Muscle layer of duodenum (tissue), 2 donors: ENCODE measurements around the gene ATRAID.

Experiments
- H3K27ac ChIP-seq: one replicate; pipeline ENCODE4 v1.7.0; 2013; ENCODE audit warnings: mild to moderate bottlenecking, low read length
- H3K27me3 ChIP-seq: one replicate; pipeline ENCODE4 v1.7.0; 2013; ENCODE audit warnings: low read depth, mild to moderate bottlenecking, control low read depth, low read length
- H3K36me3 ChIP-seq, 2 donors: one replicate each; pipeline ENCODE4 v1.7.0; 2013; ENCODE audit warnings: low read length in 2 of 2, control low read depth in 1 of 2, mild to moderate bottlenecking in 1 of 2; ENCODE audit not compliant: insufficient read depth in 2 of 2, control insufficient read depth in 1 of 2
- H3K4me1 ChIP-seq, 2 donors: one replicate each; pipeline ENCODE4 v1.7.0; 2013; ENCODE audit warnings: low read length in 2 of 2, mild to moderate bottlenecking in 2 of 2, control low read depth in 1 of 2, moderate library complexity in 1 of 2; ENCODE audit not compliant: insufficient read depth in 2 of 2, control insufficient read depth in 1 of 2
- H3K4me3 ChIP-seq, 2 donors: one replicate each; pipeline ENCODE4 v1.7.0; 2013; ENCODE audit warnings: low read length in 2 of 2, low read depth in 1 of 2, mild to moderate bottlenecking in 1 of 2
- H3K9me3 ChIP-seq, 2 donors: one replicate each; pipeline ENCODE4 v1.7.0; 2013; ENCODE audit warnings: low read length in 2 of 2, control low read depth in 1 of 2, mild to moderate bottlenecking in 1 of 2; ENCODE audit not compliant: control insufficient read depth in 1 of 2
- donor health status: healthy.

ATRAID gene

DNA sequence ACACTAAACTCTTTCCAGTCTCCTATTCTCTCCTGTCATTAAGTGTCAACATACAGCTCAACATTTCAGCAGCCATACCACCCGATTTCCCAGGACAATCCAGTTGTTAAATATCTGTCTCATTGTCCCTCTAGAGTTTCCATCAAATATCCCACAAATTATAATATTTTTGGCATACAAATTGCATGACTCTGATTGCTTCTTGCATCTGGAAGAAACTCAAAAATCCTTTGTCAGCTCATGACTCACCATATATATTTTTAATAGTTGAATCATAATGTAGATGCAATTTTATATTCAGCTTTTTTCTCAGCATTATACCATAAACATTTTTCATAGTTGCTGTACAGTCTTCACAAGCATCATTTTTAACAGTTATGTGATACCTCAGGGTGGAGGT is 43.8 kb downstream of the ATRAID start:
- Histone ChIP-seq H3K9me3 (no peaks in the 10 kb centered on the region), H3K4me3 (no peak overlapping the region), H3K27ac (no peak overlapping the region), H3K36me3 (no peaks in the 10 kb centered on the region), H3K4me1 (no peaks in the 10 kb centered on the region), H3K27me3 (peaks cover 38% of the 10 kb centered on the region)

DNA sequence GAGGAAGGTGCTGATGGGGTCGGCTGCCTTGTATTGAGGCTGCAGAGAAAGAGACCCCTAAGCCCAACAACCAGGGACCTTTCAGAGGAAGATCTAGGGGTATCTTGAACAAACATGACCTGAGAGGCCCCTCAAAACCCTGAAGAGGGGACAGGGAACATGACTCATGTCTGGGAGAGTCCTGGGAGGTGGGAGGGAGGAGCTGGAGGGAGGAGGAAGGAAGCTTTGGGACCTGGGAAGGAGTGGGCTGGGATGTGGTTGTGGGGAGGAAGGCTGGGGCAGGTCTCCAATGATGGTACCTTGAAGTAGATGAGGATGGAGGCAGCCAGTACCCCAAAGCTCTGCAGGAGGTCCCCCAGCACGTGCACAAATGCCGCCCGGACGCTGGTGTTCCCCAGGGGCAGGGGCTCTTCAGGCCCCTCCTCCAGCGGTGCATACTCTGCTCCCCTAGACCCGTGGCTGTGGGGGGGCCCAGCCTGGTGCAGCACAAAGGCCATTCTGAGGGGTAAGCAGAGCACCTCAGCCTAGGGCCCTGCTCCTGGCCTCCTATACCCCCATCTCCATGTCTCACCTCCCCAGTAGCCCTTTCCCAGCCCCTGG is 45.1 kb downstream of the ATRAID start:
- peaks cover 39% of the 10 kb centered on the region for H3K27me3 ChIP-seq
- H3K4me1 ChIP-seq, result peaks cover 0 to 3% of the 10 kb centered on the region in 2 donors
- no peak overlapping the region for H3K4me3 ChIP-seq
- H3K9me3 ChIP-seq, result no peaks in the 10 kb centered on the region
- H3K27ac ChIP-seq, result no peak overlapping the region
- no peaks in the 10 kb centered on the region for H3K36me3 ChIP-seq

DNA sequence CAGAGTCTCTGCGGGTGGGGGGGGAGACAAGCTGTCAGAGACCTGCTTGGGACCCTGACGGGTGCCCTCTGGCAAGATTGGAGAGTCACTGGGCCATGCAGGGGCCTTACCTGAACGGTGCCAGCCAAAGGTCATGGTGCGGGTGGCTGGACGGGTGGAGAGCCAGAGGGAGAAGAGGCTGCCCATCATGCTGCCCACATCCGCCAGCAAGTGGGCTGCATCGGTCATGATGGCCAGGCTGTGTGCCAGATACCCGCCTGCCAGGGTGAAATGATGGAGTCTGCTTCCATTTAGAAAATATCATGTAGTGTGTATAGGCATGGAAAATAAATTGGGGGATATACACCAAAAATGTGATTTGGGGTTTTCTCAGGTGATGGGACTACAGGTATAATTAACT is 46.2 kb downstream of the ATRAID start:
- Histone ChIP-seq H3K27me3 (peaks cover 40% of the 10 kb centered on the region), H3K9me3 (no peaks in the 10 kb centered on the region), H3K4me1 (peaks cover 0 to 13% of the 10 kb centered on the region in 2 donors), H3K27ac (no peak overlapping the region), H3K4me3 (no peak overlapping the region), H3K36me3 (no peaks in the 10 kb centered on the region)

GRCh38 chr2:27261241-27261925 is 49.5 kb downstream of the ATRAID start:
- no peak overlapping the region for H3K4me3 ChIP-seq
- H3K27ac ChIP-seq, result no peak overlapping the region
- peaks cover 4 to 35% of the 10 kb centered on the region in 2 donors for H3K4me1 ChIP-seq
- H3K9me3 ChIP-seq, result no peaks in the 10 kb centered on the region
- H3K27me3 ChIP-seq, result peaks cover 64% of the 10 kb centered on the region
- H3K36me3 ChIP-seq, result no peaks in the 10 kb centered on the region

DNA sequence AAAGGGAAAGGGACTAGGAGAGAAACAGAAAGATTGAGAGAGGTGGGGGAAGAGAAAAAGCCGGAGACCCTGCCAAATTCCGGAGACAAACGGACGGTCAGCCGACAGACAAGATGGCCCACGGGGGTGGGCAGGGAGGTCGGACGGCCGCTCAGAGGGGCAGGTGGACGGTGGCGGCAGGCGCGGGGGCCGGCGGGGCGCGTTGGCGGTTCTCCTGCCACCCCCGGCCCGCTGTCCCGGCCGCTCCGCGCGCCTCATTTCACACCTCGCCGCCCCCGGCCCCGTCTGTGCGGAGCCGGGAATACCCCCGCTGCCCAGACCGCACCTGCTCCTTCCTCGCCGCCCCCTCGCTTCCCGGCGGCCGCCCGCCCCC is 50.1 kb downstream of the ATRAID start:
- peak overlapping the region in 1 of 2 donors; percentile 71 for H3K4me3 ChIP-seq
- H3K36me3 ChIP-seq, result no peaks in the 10 kb centered on the region
- H3K4me1 ChIP-seq, result peaks cover 4 to 35% of the 10 kb centered on the region in 2 donors
- H3K27me3 ChIP-seq, result peaks cover 64% of the 10 kb centered on the region
- no peaks in the 10 kb centered on the region for H3K9me3 ChIP-seq
- H3K27ac ChIP-seq, result no peak overlapping the region

DNA sequence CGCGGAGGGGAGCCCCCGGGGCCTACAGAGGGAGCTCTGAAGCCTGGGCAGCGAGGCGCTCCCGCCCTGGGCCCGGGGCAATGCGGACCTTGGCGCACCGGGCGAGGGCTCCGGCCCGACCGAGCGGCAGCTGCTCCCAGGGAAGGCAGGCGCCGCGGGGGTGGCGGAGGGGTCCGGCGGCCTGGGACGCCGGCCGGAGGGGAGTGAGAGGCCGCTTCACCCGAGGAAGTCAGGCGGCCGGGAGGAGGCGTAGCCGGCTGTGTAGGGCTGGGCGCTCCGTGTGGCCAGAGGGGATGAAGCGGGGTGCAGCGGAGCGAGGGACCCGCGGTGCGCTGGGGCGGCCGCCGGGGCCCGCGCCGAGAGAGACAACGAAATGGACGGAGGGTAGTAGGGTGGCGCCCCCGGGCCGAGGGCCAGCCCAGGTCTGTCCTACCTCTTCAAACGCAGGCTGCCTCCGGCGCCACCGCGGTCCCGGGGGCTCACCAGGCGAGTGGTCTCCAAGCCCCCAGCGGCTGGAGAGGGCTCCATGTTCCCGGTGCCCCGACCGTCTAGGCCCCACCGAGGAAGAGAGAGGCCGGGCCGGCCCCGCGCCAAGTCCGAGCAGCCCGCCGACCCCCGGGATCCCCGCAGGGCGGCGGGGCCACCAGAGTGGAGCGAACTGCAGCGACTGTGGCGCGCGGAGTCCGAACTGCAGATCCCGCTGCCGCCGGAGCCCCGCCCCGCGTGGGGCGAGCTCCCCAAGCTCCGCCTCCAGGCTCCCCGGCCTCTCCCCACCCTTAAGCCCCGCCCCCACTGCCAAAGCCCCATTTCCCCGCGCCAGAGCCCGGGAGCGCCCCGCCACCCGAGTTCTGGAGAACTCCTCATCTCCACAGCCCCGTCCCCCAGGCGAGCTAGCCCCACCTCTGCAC is 50.8 kb downstream of the ATRAID start, which contains the start of gene SLC30A3:
Gene SLC30A3 (minus strand): TSS at position 669 of the 908 bp plus-strand sequence. CDS start 141 bp downstream, at position 528.
- H3K36me3 ChIP-seq, result no peaks in the 10 kb centered on the region
- H3K27ac ChIP-seq, result no peak within 1 kb of the TSS
- H3K9me3 ChIP-seq, result no peaks in the 10 kb centered on the region
- H3K4me3 ChIP-seq, result peak within 1 kb of the TSS; percentile 39 to 71
- H3K4me1 ChIP-seq, result peaks cover 4 to 35% of the 10 kb centered on the region in 2 donors
- peaks cover 58% of the 10 kb centered on the region for H3K27me3 ChIP-seq

GRCh38 chr2:27263287-27264252 is 51.7 kb downstream of the ATRAID start:
- Histone ChIP-seq H3K36me3 (no peaks in the 10 kb centered on the region), H3K27ac (no peak overlapping the region), H3K27me3 (peaks cover 56% of the 10 kb centered on the region), H3K4me1 (peaks cover 4 to 35% of the 10 kb centered on the region in 2 donors), H3K9me3 (no peaks in the 10 kb centered on the region), H3K4me3 (peak overlapping the region; percentile 39 to 71)

GRCh38 chr2:27264253-27264752 is 52.5 kb downstream of the ATRAID start:
- Histone ChIP-seq H3K4me1 (peaks cover 4 to 35% of the 10 kb centered on the region in 2 donors), H3K27ac (no peak overlapping the region), H3K9me3 (no peaks in the 10 kb centered on the region), H3K4me3 (peak overlapping the region; percentile 30 to 71), H3K27me3 (peaks cover 56% of the 10 kb centered on the region), H3K36me3 (no peaks in the 10 kb centered on the region)

- peak overlapping the region; percentile 30 to 71 for H3K4me3 ChIP-seq
Observed at GRCh38 chr2:27264753-27265535, 53.1 kb downstream of the ATRAID start.

GRCh38 chr2:27265536-27265870 is 53.7 kb downstream of the ATRAID start:
- H3K4me3 ChIP-seq, result no peak overlapping the region
- no peaks in the 10 kb centered on the region for H3K9me3 ChIP-seq
- H3K36me3 ChIP-seq, result no peaks in the 10 kb centered on the region
- peaks cover 45% of the 10 kb centered on the region for H3K27me3 ChIP-seq
- peaks cover 4 to 35% of the 10 kb centered on the region in 2 donors for H3K4me1 ChIP-seq
- H3K27ac ChIP-seq, result no peak overlapping the region

More at GRCh38 chr2:27264753-27265535, 53.1 kb downstream of the ATRAID start:
- Histone ChIP-seq H3K27ac (no peak overlapping the region), H3K36me3 (no peaks in the 10 kb centered on the region), H3K9me3 (no peaks in the 10 kb centered on the region), H3K4me1 (peaks cover 4 to 35% of the 10 kb centered on the region in 2 donors), H3K27me3 (peaks cover 50% of the 10 kb centered on the region)
